Rectal smooth muscle tissue (tissue), 1 donor: ENCODE measurements around the gene AKIRIN1.
A peak's percentile ranks its signal among the peaks of the same experiment; 100 is the strongest.
"Not testable (repeated sequence)": the region's sequence is repeated elsewhere in the genome, so short reads cannot be mapped to it uniquely, and the experiment has no call there.

Experiments used
- H3K27ac ChIP-seq: one replicate; pipeline ENCODE4 v1.7.0; 2013; ENCODE audit warnings: low read depth, low read length, inconsistent platforms
- H3K27me3 ChIP-seq: one replicate; pipeline ENCODE4 v1.7.0; 2013; ENCODE audit warnings: low read length; ENCODE audit not compliant: control insufficient read depth, insufficient read depth
- H3K36me3 ChIP-seq: one replicate; pipeline ENCODE4 v1.7.0; 2013; ENCODE audit warnings: low read length; ENCODE audit not compliant: control insufficient read depth, insufficient read depth
- H3K4me1 ChIP-seq: one replicate; pipeline ENCODE4 v1.7.0; 2013; ENCODE audit warnings: low read length; ENCODE audit not compliant: control insufficient read depth, insufficient read depth
- H3K4me3 ChIP-seq: one replicate; pipeline ENCODE4 v1.7.0; 2013; ENCODE audit warnings: low read length
- H3K9ac ChIP-seq: one replicate; pipeline ENCODE4 v1.7.0; 2013; ENCODE audit warnings: low read length

Gene AKIRIN1

DNA sequence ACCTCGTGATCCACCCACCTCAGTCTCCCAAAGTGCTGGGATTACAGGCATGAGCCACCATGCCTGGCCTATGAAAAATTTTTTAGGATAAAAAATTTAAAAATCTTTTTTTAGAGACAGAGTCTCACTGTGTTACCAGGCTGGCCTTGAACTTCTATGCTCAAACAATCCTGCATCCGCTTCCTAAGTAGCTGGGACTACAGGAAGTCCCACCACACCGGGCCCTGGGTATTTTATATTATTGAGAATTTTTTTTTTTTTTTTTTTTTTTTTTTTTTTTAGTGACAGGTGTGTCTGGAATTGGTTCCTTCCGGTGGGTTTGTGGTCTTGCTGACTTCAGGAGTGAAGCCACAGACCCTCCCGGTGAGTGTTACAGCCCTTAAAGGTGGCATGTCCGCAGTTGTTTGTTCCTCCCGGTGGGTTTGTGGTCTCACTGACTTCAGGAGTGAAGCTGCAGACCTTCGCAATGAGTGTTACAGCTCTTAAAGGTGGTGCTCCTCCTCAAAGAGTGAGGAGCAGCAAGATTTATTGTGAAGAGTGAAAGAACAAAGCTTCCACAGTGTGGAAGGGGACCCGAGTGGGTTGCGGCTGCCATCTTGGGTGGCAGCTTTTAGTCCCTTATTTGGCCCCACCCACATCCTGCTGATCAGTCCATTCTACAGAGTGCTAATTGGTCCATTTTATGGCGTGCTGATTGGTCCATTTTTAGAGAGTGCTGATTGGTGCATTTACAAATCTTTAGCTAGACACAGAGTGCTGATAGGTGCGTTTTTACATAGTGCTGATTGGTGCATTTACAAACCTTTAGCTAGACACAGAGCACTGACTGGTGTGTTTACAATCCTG, 13.5 kb upstream of the AKIRIN1 start:
- not testable (repeated sequence) for H3K9ac ChIP-seq, H3K4me3 ChIP-seq, H3K27me3 ChIP-seq, H3K36me3 ChIP-seq, H3K4me1 ChIP-seq, H3K27ac ChIP-seq

DNA sequence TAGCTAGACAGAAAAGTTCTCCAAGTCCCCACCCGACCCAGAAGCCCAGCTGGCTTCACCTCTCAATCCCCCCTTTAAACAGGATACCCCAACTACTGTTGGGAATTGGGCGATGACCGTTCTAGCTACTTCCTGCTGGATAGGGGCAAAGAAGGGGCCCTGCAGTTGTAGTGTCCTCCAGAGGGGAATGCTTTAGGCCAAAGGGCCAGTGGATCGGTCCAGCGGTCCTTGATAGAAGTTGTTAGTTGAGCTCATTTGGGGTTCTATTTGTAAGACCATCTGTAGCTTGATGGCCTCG, 12.9 kb upstream of the AKIRIN1 start:
- not testable (repeated sequence) for H3K4me3 ChIP-seq, H3K9ac ChIP-seq, H3K4me1 ChIP-seq, H3K36me3 ChIP-seq, H3K27me3 ChIP-seq, H3K27ac ChIP-seq

DNA sequence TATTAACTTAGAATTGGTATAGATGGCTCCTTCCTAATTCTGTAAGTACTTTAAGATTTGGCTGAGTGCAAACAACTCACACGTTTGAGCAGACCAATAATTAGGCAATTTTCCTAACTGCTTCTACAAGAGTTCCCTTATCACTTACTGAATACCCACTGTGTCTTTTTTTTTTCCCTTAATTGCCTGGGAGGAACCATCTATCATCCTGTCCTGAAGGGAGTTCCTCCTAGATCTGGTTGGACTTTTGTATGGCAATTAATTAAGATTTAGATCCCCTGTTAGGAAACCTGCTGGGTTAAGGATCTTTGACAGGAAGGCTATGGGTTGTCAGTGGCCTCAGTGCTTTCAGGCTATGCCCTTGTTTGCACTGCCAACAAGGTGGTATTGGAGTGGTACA, 11.7 kb upstream of the AKIRIN1 start:
- H3K27ac ChIP-seq, H3K4me1 ChIP-seq, H3K9ac ChIP-seq, H3K4me3 ChIP-seq, H3K36me3 ChIP-seq, H3K27me3 ChIP-seq: not testable (repeated sequence)

DNA sequence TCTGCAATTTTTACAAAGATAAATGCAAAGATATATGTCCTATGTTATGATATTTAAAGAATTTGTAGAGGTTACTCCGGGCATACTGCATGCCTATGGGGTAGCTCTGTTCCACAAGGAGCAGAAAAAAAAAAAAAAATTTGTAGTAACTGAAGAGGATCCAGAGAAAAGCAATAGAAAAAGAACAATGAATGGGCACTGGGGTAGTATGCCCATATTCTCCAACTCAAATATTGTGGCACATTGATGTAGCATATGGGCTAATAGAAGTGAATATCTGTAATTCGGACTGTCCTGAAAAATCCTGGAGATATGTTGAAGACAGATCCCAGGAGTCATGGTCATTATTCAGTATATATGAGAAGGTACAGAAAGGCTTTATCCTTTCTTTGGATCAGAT, 1.1 kb upstream of the AKIRIN1 start:
- no peaks in the 10 kb centered on the region for H3K27me3 ChIP-seq
- H3K9ac ChIP-seq = no peak overlapping the region
- no peaks in the 10 kb centered on the region for H3K36me3 ChIP-seq
- no peak overlapping the region for H3K4me3 ChIP-seq
- peaks cover 2% of the 10 kb centered on the region for H3K4me1 ChIP-seq
- H3K27ac ChIP-seq = peak overlapping the region; percentile 94

DNA sequence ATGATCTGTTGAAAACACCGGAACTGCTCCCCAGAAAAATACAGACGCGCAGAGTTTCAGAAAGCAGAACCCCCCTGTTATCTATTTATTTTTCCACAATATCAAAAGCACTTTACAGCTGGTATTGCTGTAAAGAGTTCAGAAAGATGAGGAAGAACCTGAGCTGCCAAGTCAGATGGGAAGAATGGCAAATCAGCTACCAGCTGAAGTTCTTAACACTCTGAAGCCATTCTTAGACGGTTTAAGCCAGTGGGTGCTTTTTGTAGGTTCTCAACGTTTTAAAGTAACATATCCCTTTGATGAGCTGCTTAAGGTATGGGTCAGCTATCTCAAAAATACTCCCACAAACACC, 714 bp upstream of the AKIRIN1 start:
- H3K27me3 ChIP-seq = no peaks in the 10 kb centered on the region
- peak overlapping the region; percentile 82 for H3K4me3 ChIP-seq
- no peaks in the 10 kb centered on the region for H3K36me3 ChIP-seq
- peaks cover 2% of the 10 kb centered on the region for H3K4me1 ChIP-seq
- peak overlapping the region; percentile 94 for H3K27ac ChIP-seq
- no peak overlapping the region for H3K9ac ChIP-seq

DNA sequence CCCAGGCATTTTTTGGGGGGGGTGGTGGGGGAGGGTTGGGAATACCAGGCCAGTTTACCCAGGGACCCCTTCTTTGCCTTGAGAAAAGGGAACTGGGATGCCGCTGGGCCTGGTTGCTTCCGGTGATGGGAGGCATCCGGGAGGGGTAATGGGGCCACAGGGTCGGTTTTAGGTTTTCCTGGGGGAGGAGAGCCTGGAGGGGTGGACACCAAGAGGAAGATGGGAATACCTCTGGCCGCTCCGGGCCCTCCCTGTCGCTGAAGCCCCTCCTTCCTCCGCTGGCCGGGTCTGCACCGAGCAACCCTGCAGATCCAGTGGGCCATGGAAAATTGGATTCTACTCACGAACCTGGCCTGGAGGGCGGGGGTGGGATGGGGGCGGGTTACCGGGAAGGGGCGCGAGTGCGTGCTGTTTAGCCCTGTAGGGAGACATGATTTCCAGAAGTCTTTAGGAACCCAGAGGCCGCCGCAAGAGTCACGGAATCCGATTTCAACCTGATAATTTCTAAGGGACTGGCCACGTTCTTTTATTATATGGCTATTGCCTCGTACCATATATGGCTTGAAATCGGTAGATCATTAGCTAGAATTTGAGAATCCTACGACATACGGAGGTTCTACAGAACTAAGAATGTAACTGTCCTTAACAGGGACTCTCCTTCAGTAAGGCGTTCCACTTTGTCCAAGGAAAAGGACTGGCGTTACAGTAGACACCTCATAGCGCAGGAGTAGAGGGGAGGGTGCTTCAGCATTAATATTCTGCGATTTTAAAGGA, 749 bp downstream of the AKIRIN1 start:
- Histone ChIP-seq H3K4me1 (peaks cover 2% of the 10 kb centered on the region), H3K36me3 (no peaks in the 10 kb centered on the region), H3K27ac (peak overlapping the region; percentile 92), H3K27me3 (no peaks in the 10 kb centered on the region), H3K4me3 (peak overlapping the region; percentile 86), H3K9ac (peak overlapping the region; percentile 19)

DNA sequence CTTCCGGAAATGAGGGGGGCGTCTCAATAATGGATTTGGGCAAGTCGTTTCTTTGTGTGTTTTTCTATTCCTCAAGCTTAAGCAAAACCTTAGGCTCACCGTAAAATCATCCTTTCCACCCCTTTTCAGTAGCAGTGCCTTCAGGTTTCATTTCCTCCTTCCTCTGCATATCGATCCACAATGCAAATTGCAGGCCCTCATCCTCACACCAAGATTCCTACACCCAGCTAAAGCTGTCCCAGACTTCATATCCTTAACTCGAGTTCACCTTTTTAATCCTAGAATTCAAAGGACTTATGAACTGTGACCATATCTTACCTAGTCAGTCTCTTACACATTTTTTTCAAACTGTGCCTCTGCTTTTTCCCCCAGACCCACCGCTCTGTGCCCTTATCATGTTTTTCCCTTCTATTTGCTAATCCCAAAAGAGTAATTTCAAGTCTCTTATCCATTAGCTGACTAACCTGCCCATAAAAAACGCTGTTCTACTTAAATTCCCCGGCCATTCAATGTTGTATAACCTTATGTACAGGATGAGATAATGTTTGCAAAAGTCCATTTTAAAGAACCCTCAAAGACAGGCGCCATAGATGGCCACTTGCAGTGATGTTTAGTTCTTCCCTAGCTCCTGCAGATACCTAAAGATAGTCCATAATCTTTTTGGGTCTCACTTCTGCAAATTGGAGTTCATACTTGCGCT, 1.5 kb downstream of the AKIRIN1 start:
- Histone ChIP-seq H3K27me3 (no peaks in the 10 kb centered on the region), H3K4me1 (peaks cover 2% of the 10 kb centered on the region), H3K36me3 (no peaks in the 10 kb centered on the region), H3K9ac (peak overlapping the region; percentile 19), H3K27ac (peak overlapping the region; percentile 62), H3K4me3 (peak overlapping the region; percentile 86)

DNA sequence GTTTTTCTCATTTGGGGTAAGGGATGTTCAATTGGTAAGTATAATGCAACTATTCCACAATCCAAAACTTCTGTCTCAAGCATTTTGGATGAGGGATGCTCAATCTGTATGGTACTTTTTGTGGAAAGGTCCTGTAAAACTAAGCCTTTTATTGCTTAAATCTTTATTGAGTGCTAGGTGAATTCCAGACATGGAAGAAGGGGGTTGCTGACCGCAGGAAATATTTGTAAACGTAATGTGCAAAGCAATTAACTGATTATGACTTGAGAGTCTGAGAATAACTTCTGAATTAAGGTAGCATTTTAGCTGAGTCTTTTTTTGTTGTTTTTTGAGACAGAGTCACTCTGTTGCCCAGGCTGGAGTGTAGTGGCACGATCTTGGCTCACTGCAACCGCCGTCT, 3.1 kb downstream of the AKIRIN1 start:
- Histone ChIP-seq H3K4me1 (peaks cover 6% of the 10 kb centered on the region), H3K9ac (no peak overlapping the region), H3K27me3 (no peaks in the 10 kb centered on the region), H3K4me3 (no peak overlapping the region), H3K27ac (no peak overlapping the region), H3K36me3 (peaks cover 3% of the 10 kb centered on the region)

DNA sequence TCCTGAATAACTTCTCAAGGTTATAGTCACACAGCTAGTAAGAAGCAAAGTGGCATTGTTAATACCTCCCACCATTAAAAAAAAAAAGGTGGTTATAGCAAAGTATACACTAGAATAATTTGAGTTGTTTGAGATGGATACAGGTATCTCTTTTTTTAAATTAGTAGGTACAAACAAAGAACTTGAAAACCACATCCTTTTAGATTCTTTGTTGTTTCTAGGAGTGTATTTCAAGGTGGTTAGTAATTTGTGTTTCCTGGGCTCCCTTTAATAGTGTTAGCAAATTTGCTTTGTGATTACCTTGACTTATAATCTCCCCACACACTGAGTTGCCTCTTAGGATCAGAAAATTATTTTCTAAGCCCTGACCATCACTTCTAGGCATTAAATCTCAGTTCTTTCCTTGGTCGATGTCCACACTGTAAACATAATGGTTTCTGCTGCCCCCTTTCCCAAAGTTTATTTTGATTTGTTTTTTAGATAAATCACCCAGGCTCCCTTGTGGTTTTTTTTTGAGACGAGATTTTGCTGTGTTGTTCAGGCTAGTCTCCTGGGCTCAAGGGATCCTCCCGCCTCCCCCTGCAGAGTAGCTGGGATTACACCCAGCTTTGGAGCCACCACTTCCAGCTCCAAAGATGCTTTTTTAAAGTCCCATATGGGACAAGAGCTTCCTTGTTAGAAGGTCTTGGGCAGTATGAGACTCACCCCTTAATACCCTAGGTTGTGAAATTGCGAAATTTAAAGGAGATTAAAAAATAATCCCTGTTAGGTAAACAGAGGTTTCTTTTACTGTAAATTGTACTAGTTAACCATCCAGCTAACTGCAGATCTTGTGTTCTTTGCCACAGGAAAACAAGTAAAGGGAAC, 6.2 kb downstream of the AKIRIN1 start:
- Histone ChIP-seq H3K4me3 (no peak overlapping the region), H3K27me3 (no peaks in the 10 kb centered on the region), H3K9ac (no peak overlapping the region), H3K27ac (peak overlapping the region; percentile 15), H3K4me1 (peaks cover 3% of the 10 kb centered on the region), H3K36me3 (peaks cover 11% of the 10 kb centered on the region)

DNA sequence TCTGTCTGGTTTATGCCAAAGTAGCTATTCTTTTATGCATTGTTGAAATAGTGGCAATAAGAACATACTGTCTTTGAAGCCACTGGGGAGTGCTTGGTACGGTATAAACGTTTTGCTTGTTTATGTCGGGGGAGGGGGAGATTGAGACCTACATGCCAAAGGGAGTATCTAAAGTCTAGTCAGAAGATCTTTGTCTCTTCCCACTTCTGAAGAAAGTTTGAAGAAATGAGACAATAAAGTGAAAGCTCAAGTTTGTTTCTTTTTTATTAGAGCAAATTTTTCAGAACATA, 6.8 kb downstream of the AKIRIN1 start:
- H3K4me1 ChIP-seq = peaks cover 3% of the 10 kb centered on the region
- no peaks in the 10 kb centered on the region for H3K27me3 ChIP-seq
- peak overlapping the region; percentile 15 for H3K27ac ChIP-seq
- H3K4me3 ChIP-seq = no peak overlapping the region
- H3K9ac ChIP-seq = no peak overlapping the region
- peaks cover 13% of the 10 kb centered on the region for H3K36me3 ChIP-seq

DNA sequence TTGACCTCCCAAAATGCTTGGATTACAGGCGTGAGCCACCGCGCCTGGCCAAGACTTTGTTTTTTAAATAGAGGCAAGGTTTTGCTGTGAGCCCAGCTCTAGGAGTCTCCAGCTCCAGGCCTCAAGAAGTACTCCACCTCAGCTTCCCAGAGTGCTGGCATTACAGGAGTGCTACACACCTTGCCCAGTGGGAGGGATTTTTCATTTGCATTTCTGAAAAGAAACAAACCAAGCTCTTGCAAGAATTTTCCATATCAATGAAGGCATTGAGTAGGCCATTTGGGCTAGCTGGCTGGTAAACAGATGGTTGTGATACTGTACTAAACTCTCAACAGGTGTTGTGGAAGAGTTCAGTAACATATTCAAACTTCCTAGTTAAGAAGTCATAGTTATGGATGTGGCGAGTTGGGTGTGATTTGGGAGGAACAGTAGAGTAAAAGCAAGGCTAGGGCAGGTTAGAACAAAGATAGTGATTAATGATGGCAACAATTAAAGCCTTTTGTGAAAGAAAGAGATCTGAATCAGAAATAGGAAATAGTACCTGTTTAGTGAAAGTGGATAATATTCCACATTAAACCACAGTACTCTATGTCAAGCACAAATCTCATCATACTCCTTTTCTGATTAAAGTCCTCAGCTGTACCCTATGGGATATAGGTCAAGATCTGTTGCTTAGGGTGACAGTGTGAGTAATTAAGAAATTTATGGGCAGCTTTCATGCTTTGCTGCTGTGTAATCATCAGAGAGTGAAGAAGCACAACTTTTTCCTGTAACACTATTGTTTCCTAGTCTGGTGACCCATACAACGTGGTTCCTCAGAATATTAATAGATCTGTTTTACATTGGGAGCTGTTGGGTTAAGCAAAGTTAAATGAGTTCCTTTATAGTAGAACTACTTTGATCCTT, 10.7 kb downstream of the AKIRIN1 start:
- Histone ChIP-seq H3K4me3 (no peak overlapping the region), H3K4me1 (peaks cover 3% of the 10 kb centered on the region), H3K27me3 (no peaks in the 10 kb centered on the region), H3K36me3 (peaks cover 22% of the 10 kb centered on the region), H3K9ac (no peak overlapping the region), H3K27ac (no peak overlapping the region)
